K562 (cell line): ENCODE data around the gene ATP2A3. TPM values are rescaled to one million over a fixed set of nuclear protein-coding genes. Genes with fewer than 3 reads are reported as not detected.
A peak's percentile ranks its signal among the peaks of the same experiment; 100 is the strongest.

ENCODE experiments used
- ATAC-seq: fragments of 200-7000 bp; cut with Tn5 transposase; 3 replicates; pipeline ENCODE4 v1.9.1; 2020; ENCODE audit warnings: moderate library complexity
- BruUV-seq: library from RNA; stranded (reverse); fragments of 400-500 nt; replicated peaks from 2 replicates; lab custom pipeline; 2021; lab: Mats Ljungman, UMichigan
- CTCF ChIA-PET: fragments of 300-600 bp; formaldehyde crosslinking; extraction: SDS; loops from one replicate; lab custom pipeline; 2021; ENCODE audit warnings: low intra/inter-chr PET ratio; lab: Yijun Ruan, JAX
- POLR2A ChIA-PET: fragments of 300-600, 350-650 bp; sonication (Branson Sonifier 250); formaldehyde crosslinking; extraction: SDS; loops from one replicate; lab custom pipeline; 2021; ENCODE audit warnings: antibody characterized with exemption, inconsistent platforms; lab: Yijun Ruan, JAX
- DNase-seq, 4 experiments: peaks; one replicate each; pipeline versions ENCODE4 v3.0.0 to v3.0.0-alpha.2; 2011 to 2018; ENCODE audit warnings: low spot score in 3 of 4, mixed read lengths in 3 of 4; ENCODE audit errors: extremely low read depth in 1 of 4
- FAIRE-seq: peaks from 2 replicates; lab custom pipeline; 2011; peaks lifted over from hg19 to GRCh38; lab: Jason Lieb, UNC
- H2AFZ ChIP-seq: 2 replicates; pipeline ENCODE4 v1.6.0; 2011; ENCODE audit warnings: low read depth, low read length, control low read depth, inconsistent platforms
- H3K27ac ChIP-seq: fragments of 200-600 bp; 3 replicates; pipeline ENCODE4 v1.8.0; 2011; ENCODE audit warnings: low read depth, mild to moderate bottlenecking, control low read depth, inconsistent platforms, low read length, moderate library complexity, mixed read lengths; ENCODE audit errors: extremely low read depth
- H3K27me3 ChIP-seq, 2 experiments: fragments of 300-600 bp in 1 of 2; 2 replicates in 1 of 2; 3 replicates in 1 of 2; pipeline versions ENCODE4 v1.6.0 to v1.8.0; 2011; ENCODE audit warnings: inconsistent platforms in 2 of 2, low read length in 2 of 2, mild to moderate bottlenecking in 1 of 2, mixed read lengths in 1 of 2, moderate library complexity in 1 of 2; ENCODE audit not compliant: control insufficient read depth in 2 of 2, insufficient read depth in 2 of 2
- H3K36me3 ChIP-seq: fragments of 300-600 bp; 3 replicates; pipeline ENCODE4 v1.8.0; 2011; ENCODE audit warnings: mild to moderate bottlenecking, low read length, inconsistent platforms; ENCODE audit not compliant: control insufficient read depth, insufficient read depth
- H3K4me1 ChIP-seq, 2 experiments: fragments of 200-600 bp in 1 of 2; replicated peaks in 1 of 2; 2 replicates in 1 of 2; 3 replicates in 1 of 2; pipeline versions ENCODE4 v1.5.1 to v1.8.0; 2011; ENCODE audit warnings: inconsistent platforms in 2 of 2, low read length in 2 of 2, mild to moderate bottlenecking in 1 of 2, mixed read lengths in 1 of 2, moderate library complexity in 1 of 2; ENCODE audit not compliant: control insufficient read depth in 2 of 2, insufficient read depth in 2 of 2
- H3K4me2 ChIP-seq: 2 replicates; pipeline ENCODE4 v1.6.1; 2011; ENCODE audit warnings: low read length, control low read depth, inconsistent platforms, mixed read lengths; ENCODE audit not compliant: insufficient read depth
- H3K4me3 ChIP-seq: fragments of 200-600 bp; sonication (generic), shearing (Covaris generic); 2 replicates; pipeline ENCODE4 v1.5.1; 2016; ENCODE audit warnings: control low read depth, inconsistent platforms
- H3K79me2 ChIP-seq: fragments of 200-600 bp; 3 replicates; pipeline ENCODE4 v1.8.0; 2011; ENCODE audit warnings: low read length, inconsistent platforms; ENCODE audit not compliant: control insufficient read depth, insufficient read depth
- H3K9ac ChIP-seq, 2 experiments: 2 replicates each; pipeline versions ENCODE4 v1.6.0 to v1.6.1; 2011; ENCODE audit warnings: low read depth in 2 of 2, low read length in 2 of 2, control low read depth in 1 of 2, inconsistent platforms in 1 of 2, mild to moderate bottlenecking in 1 of 2, mixed read lengths in 1 of 2; ENCODE audit not compliant: insufficient read depth in 1 of 2
- H3K9me1 ChIP-seq: one replicate; pipeline ENCODE4 v1.6.0; 2011; ENCODE audit warnings: inconsistent platforms, mild to moderate bottlenecking, low read length, moderate library complexity; ENCODE audit not compliant: control insufficient read depth, insufficient read depth
- H3K9me3 ChIP-seq: replicated peaks from 2 replicates; pipeline ENCODE4 v1.5.1; 2011; ENCODE audit warnings: low read depth, low read length, inconsistent platforms; ENCODE audit not compliant: control insufficient read depth, insufficient read depth
- H4K20me1 ChIP-seq: replicated peaks from 2 replicates; pipeline ENCODE4 v1.6.1; 2011; ENCODE audit warnings: low read length, inconsistent platforms, mixed read lengths; ENCODE audit not compliant: control insufficient read depth, insufficient read depth
- BDP1 ChIP-seq: IDR thresholded peaks from 3 replicates; pipeline ENCODE4 v1.6.1; 2011; ENCODE audit not compliant: insufficient read length, insufficient read depth
- CBX3 ChIP-seq, 2 experiments: IDR thresholded peaks; 1 replicate in 1 of 2; 2 replicates in 1 of 2; pipeline ENCODE4 v1.6.1; 2012; ENCODE audit warnings: inconsistent platforms in 2 of 2, low read length in 2 of 2, borderline replicate concordance in 1 of 2, control low read depth in 1 of 2
- POLR2AphosphoS5 ChIP-seq: IDR thresholded peaks from 2 replicates; pipeline ENCODE4 v1.6.1; 2011; ENCODE audit warnings: mild to moderate bottlenecking, low read depth, low read length, moderate library complexity; ENCODE audit not compliant: control insufficient read depth, insufficient read depth
- POU5F1 ChIP-seq: fragments of 150-350 bp; IDR thresholded peaks from 2 replicates; pipeline ENCODE4 v1.6.1; 2014; ENCODE audit warnings: borderline replicate concordance, low read length, low read depth, mild to moderate bottlenecking; ENCODE audit not compliant: partially characterized antibody
- RBFOX2 ChIP-seq: fragments of 200-400 bp; formaldehyde crosslinking; IDR thresholded peaks from 2 replicates; pipeline ENCODE4 v1.6.1; 2017; ENCODE audit warnings: low read depth, mild to moderate bottlenecking, low read length, moderate library complexity
- SMAD3 ChIP-seq: fragments of 450-650 bp; formaldehyde crosslinking; conservative IDR thresholded peaks from 2 replicates; pipeline ENCODE4 v1.4.0; 2020; ENCODE audit warnings: mild to moderate bottlenecking
- TAF7 ChIP-seq: fragments of 450-650 bp; IDR thresholded peaks from 2 replicates; pipeline ENCODE4 v1.6.1; 2016; ENCODE audit warnings: missing genetic modification characterization, missing compliant biosample characterization
- ZFP36 ChIP-seq: fragments of 150-350 bp; IDR thresholded peaks from 2 replicates; pipeline ENCODE4 v1.6.1; 2018; ENCODE audit warnings: low read length, low read depth; ENCODE audit not compliant: partially characterized antibody
- ZNF224 ChIP-seq: sonication (generic); formaldehyde crosslinking; IDR thresholded peaks from 2 replicates; pipeline ENCODE4 v1.8.0; 2022; ENCODE audit warnings: mild to moderate bottlenecking, missing genetic modification reagents
- ZNF282 ChIP-seq: sonication (generic); formaldehyde crosslinking; IDR thresholded peaks from 2 replicates; pipeline ENCODE4 v1.8.1; 2023; ENCODE audit warnings: missing genetic modification reagents
- WGBS: fragments of 100-300 bp; shearing (Covaris generic); methylation state at CpG from one replicate; pipeline ENCODE4 v1.1.6; 2016; ENCODE audit warnings: low coverage, mixed read lengths; ENCODE audit not compliant: insufficient coverage; ENCODE audit errors: missing lambda C conversion rate; 5-methylcytosine and 5-hydroxymethylcytosine counted together
- in situ Hi-C: fragments of 300-500 bp; cut with MboI; formaldehyde crosslinking; loops from 4 replicates; pipeline ENCODE4 v1.15.0; 2018; ENCODE audit warnings: inconsistent platforms, mixed read lengths
- intact Hi-C: fragments of 100-400 bp; cut with micrococcal nuclease; formaldehyde crosslinking; loops from 2 replicates; pipeline ENCODE4 v1.14.2; 2022
- polyA plus RNA-seq, 8 experiments: library from polyadenylated mRNA; depleted of rRNA in 4 of 8; stranded (reverse) in 5 of 8; unstranded in 3 of 8; fragments of >200 nt; fragmentation: Nextera tagmentation in 2 of 8; fragmentation: Illumina TruSeq in 1 of 8; extraction: Ambion mirVana in 2 of 8; extraction: Trizol in 1 of 8; gene quantifications; 2 replicates each; pipeline versions ENCODE4 v1.2.1 to v1.2.3, GENCODE V29; 2011 to 2014; ENCODE audit warnings: inconsistent platforms in 1 of 8, missing spikeins in 1 of 8
- total RNA-seq, 7 experiments: library from RNA; depleted of rRNA in 6 of 7; stranded (reverse); fragments of >200 nt in 6 of 7; fragmentation: Illumina TruSeq in 2 of 7; extraction: Trizol in 2 of 7; gene quantifications; 2 replicates each; pipeline versions ENCODE4 v1.2.1 to v1.2.3, GENCODE V29; 2011 to 2021; ENCODE audit warnings: low replicate concordance in 1 of 7
- TF ChIP-seq, protein P1 (sequence below), 2 experiments: fragments of 450-650 bp; formaldehyde crosslinking in 1 of 2; IDR thresholded peaks; 2 replicates each; pipeline versions ENCODE4 v1.4.0 to v1.6.1; 2014 to 2020; ENCODE audit warnings: mild to moderate bottlenecking in 2 of 2, borderline replicate concordance in 1 of 2, low read depth in 1 of 2

The ATP2A3 gene
- total and polyA plus RNA-seq, 9 of the 15 experiments (the other 6 are each of a cell fraction or from before 2014, with no cell fraction given), result 0.65 to 103 (median 31.3) TPM

DNA sequence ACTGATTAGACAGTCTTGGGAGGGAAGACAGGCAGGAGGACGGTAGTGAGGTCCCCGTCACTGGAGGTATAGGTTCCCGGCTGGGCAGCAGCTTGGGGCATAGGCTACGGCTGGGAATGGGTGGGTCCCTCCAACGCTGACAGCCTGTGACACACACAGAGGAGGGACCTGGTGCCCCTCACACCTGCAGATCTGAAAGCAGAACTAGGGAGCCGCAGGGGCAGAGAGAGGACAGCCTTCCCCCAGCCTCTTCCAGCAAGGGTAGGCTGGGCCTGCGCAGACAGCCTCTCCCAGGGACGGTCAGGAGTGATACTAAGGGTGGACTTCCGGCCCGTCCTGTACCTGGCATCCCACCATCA is 49.9 kb downstream of the ATP2A3 start (continued):
- TF ChIP-seq SMAD3 (no peak), ZFP36 (peak; percentile 0), RBFOX2 (peak; percentile 6; the same call in 1 of the 2 replicates), CBX3 (IDR thresholded peaks at IDR 0.05; ENCODE audit: borderline replicate concordance in 1 of 2, low read length in 2 of 2) (no peak), POLR2AphosphoS5 (no peak), TAF7 (tag) (no peak)
- TF ChIP-seq, all 486 proteins: peak for 9

DNA sequence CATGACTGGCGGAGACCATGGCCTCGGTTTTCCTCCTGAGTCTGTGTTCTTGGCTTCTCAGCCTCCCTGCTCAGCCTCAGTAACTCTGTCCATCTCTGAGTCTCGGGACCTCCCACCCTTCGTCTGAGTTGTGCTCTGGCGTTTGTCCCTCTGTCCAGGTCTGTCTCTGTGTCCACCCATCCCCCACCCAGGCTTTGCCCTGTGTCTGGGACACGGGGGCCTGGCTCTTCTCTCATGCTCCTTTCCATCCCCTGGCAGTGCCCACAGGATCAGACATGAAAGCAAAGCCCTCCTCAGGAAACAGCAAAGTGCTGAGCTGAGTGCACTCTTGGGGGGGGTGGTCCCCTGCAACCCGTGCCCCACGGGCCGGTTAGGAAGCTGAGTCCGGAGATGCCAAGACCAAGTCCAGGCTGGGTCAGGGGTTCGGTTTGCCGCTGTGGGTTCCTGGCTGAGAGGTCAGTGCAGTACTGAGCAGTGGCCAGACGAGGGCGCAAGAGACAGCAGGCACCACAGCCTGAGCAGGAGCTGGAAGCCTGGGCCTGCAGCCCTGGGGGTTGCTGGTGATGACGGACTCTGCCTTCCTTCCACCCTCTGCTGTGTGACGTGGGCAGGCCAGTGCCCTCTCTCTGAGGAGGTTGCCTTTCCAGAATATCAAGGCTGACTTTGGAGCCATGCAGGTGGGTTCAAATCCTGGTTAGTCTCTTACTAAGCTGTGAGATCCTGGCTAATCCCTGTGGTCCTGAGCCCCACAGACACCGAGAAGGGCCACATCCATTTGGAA is 50.5 kb downstream of the ATP2A3 start:
- Histone ChIP-seq H3K9ac (peak overlapping the region; percentile 74 to 83; a peak in 3 of 4 replicates), H3K27me3 (no peaks in the 10 kb centered on the region), H3K36me3 (peaks cover 7% of the 10 kb centered on the region; the same call in 1 of the 3 replicates), H3K4me2 (peak overlapping the region; percentile 81), H3K79me2 (peaks cover 42% of the 10 kb centered on the region), H3K27ac (peak overlapping the region; percentile 81; the same call in 2 of the 3 replicates), H3K4me3 (peak overlapping the region; percentile 55), H3K9me3 (no peaks in the 10 kb centered on the region), H4K20me1 (0 out of 2 replicates have a peak, but pooled peaks cover 9% of the 10 kb centered on the region), H3K4me1 (peaks cover 32 to 46% of the 10 kb centered on the region in 2 experiments), H2AFZ (peak overlapping the region; percentile 63; the same call in 1 of the 2 replicates), H3K9me1 (peaks cover 6% of the 10 kb centered on the region)
- ATAC-seq (peak; percentile 79), DNase-seq (peak; percentile 65 to 80 (median 71)), FAIRE-seq (peak; percentile 65)
- 19% methylated on average over 14 of the region's 17 CpGs for WGBS
- in situ Hi-C loops, result loop anchor here (10.0 kb wide), 1 partner anchor 91 kb away; no protein-coding TSS in a partner anchor
- CTCF ChIA-PET, result interaction anchor here (1.0 to 2.3 kb wide), 3 partner anchors 49 to 162 kb away, joined by 3 to 19 read pairs (median 7); no protein-coding TSS in a partner anchor
- no TSS peak for BruUV-seq
- POLR2A ChIA-PET, result interaction anchor here (0.6 to 1.4 kb wide), 4 partner anchors 11 to 70 kb away, joined by 3 to 9 read pairs (median 4); partner anchors contain the start of gene CAMKK1
- intact Hi-C loops, result loop anchor here (2.0 to 5.0 kb wide), 3 partner anchors 49 to 164 kb away; no protein-coding TSS in a partner anchor
- TF ChIP-seq BDP1 (no peak), POU5F1 (no peak), ZNF224 (CRISPR knock-in tag) (no peak), ZNF282 (CRISPR knock-in tag) (no peak)
- TF ChIP-seq, protein P1, sequence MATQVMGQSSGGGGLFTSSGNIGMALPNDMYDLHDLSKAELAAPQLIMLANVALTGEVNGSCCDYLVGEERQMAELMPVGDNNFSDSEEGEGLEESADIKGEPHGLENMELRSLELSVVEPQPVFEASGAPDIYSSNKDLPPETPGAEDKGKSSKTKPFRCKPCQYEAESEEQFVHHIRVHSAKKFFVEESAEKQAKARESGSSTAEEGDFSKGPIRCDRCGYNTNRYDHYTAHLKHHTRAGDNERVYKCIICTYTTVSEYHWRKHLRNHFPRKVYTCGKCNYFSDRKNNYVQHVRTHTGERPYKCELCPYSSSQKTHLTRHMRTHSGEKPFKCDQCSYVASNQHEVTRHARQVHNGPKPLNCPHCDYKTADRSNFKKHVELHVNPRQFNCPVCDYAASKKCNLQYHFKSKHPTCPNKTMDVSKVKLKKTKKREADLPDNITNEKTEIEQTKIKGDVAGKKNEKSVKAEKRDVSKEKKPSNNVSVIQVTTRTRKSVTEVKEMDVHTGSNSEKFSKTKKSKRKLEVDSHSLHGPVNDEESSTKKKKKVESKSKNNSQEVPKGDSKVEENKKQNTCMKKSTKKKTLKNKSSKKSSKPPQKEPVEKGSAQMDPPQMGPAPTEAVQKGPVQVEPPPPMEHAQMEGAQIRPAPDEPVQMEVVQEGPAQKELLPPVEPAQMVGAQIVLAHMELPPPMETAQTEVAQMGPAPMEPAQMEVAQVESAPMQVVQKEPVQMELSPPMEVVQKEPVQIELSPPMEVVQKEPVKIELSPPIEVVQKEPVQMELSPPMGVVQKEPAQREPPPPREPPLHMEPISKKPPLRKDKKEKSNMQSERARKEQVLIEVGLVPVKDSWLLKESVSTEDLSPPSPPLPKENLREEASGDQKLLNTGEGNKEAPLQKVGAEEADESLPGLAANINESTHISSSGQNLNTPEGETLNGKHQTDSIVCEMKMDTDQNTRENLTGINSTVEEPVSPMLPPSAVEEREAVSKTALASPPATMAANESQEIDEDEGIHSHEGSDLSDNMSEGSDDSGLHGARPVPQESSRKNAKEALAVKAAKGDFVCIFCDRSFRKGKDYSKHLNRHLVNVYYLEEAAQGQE (IDR thresholded peaks at IDR 0.05; ENCODE audit: borderline replicate concordance), result peak; percentile 76; the same call in 1 of the 2 replicates
- TF ChIP-seq, protein P1 (CRISPR knock-in tag; IDR thresholded peaks at IDR 0.05; ENCODE audit: low read depth), result no peak
